Lung (tissue), 12 donors: ENCODE data around the gene RPL38. TPM values are rescaled to one million over a fixed set of nuclear protein-coding genes. Genes with fewer than 3 reads are reported as not detected.

Source experiments
- ATAC-seq: fragments of 200-7000 bp; cut with Tn5 transposase; one replicate; pipeline ENCODE4 v1.9.1; 2020; ENCODE audit warnings: moderate number of reproducible peaks; ENCODE audit not compliant: insufficient read depth, low FRiP score
- DNase-seq, 3 donors: peaks; one replicate each; pipeline ENCODE4 v3.0.0-alpha.2; 2013 to 2017
- H3K27ac ChIP-seq, 2 donors: one replicate each; pipeline ENCODE4 v1.5.1; 2013; ENCODE audit warnings: mild to moderate bottlenecking in 2 of 2, moderate library complexity in 2 of 2, control low read depth in 1 of 2, inconsistent platforms in 1 of 2, low read depth in 1 of 2, low read length in 1 of 2
- H3K27me3 ChIP-seq, 3 donors: one replicate each; pipeline ENCODE4 v1.5.1; 2013; ENCODE audit warnings: low read length in 2 of 3; ENCODE audit not compliant: control insufficient read depth in 3 of 3, insufficient read depth in 3 of 3
- H3K36me3 ChIP-seq, 4 donors: one replicate each; pipeline ENCODE4 v1.5.1; 2013; ENCODE audit warnings: low read length in 4 of 4, mild to moderate bottlenecking in 1 of 4, moderate library complexity in 1 of 4; ENCODE audit not compliant: control insufficient read depth in 4 of 4, insufficient read depth in 4 of 4
- H3K4me1 ChIP-seq, 5 donors: one replicate each; pipeline ENCODE4 v1.5.1; 2013; ENCODE audit warnings: low read length in 5 of 5, mild to moderate bottlenecking in 2 of 5, moderate library complexity in 1 of 5; ENCODE audit not compliant: control insufficient read depth in 5 of 5, insufficient read depth in 5 of 5
- H3K4me3 ChIP-seq: one replicate; pipeline ENCODE4 v1.5.1; 2013; ENCODE audit warnings: mild to moderate bottlenecking, control low read depth, moderate library complexity
- H3K9ac ChIP-seq, 2 donors: one replicate each; pipeline ENCODE4 v1.5.1; 2013; ENCODE audit warnings: low read length in 2 of 2, control low read depth in 1 of 2; ENCODE audit not compliant: insufficient read depth in 1 of 2
- H3K9me3 ChIP-seq, 4 donors: one replicate each; pipeline ENCODE4 v1.5.1; 2013; ENCODE audit warnings: low read length in 3 of 4, mild to moderate bottlenecking in 1 of 4, moderate library complexity in 1 of 4; ENCODE audit not compliant: control insufficient read depth in 4 of 4, insufficient read depth in 3 of 4
- CTCF ChIP-seq: IDR thresholded peaks from 2 replicates; pipeline ENCODE4 v1.5.1; 2012; ENCODE audit warnings: mild to moderate bottlenecking; ENCODE audit errors: control extremely low read depth, extremely low read depth
- WGBS, 2 donors: extraction: QIAGEN DNeasy Blood & Tissue Kit; methylation state at CpG; one replicate each; pipeline ENCODE4 v1.1.7; 2013; 5-methylcytosine and 5-hydroxymethylcytosine counted together
- polyA plus RNA-seq, 2 donors: library from polyadenylated mRNA; stranded (reverse); fragments of 200-250 nt; gene quantifications; one replicate each; pipeline ENCODE4 v1.2.1, GENCODE V29; 2013
- total RNA-seq, 2 donors: library from RNA; depleted of rRNA in 1 of 2; stranded (reverse); fragments of >200 nt in 1 of 2; gene quantifications; one replicate each; pipeline ENCODE4 v1.2.1, GENCODE V29; 2014 to 2021
- donor health status: control.
- donor health status: control.
- donor health status: Bipolar disorder and iron deficiency.
- donor health status: healthy.
- donor health status: DM: yes; HTN: yes; CAD: no.

The RPL38 gene
- total and polyA plus RNA-seq, 4 donors, result 686 to 2,752 (median 1,090) TPM

- Histone ChIP-seq H3K36me3 (peaks cover 5 to 12% (median 9%) of the 10 kb centered on the region in 4 donors), H3K9me3 (no peaks in the 10 kb centered on the region), H3K27me3 (no peaks in the 10 kb centered on the region), H3K9ac (no peak overlapping the region), H3K27ac (peak overlapping the region in 1 of 2 donors; percentile 88), H3K4me1 (peaks cover 4 to 35% (median 9%) of the 10 kb centered on the region in 5 donors), H3K4me3 (no peak overlapping the region)
- peak; percentile 62 to 82 (median 70) for DNase-seq
- no peak for TF ChIP-seq CTCF
- WGBS, 2 donors, result 4 to 8% methylated on average over 30 to 33 of the region's 33 CpGs
- no peak for ATAC-seq
Observed at GRCh38 chr17:74213861-74214391, 10.4 kb downstream of the RPL38 start.

- no peaks in the 10 kb centered on the region for H3K27me3 ChIP-seq
- H3K4me1 ChIP-seq, result peaks cover 4 to 35% (median 9%) of the 10 kb centered on the region in 5 donors
- peak overlapping the region in 1 of 2 donors; percentile 88 for H3K27ac ChIP-seq
- no peak for DNase-seq
- peaks cover 0 to 7% (median 6%) of the 10 kb centered on the region in 4 donors for H3K36me3 ChIP-seq
- no peaks in the 10 kb centered on the region for H3K9me3 ChIP-seq
- no peak overlapping the region for H3K9ac ChIP-seq
- no peak for ATAC-seq
- TF ChIP-seq CTCF, result no peak
- WGBS, 2 donors, result 73 to 80% methylated on average over 16 of the region's 16 CpGs
- H3K4me3 ChIP-seq, result no peak overlapping the region
Observed at GRCh38 chr17:74214484-74215341, 11.2 kb downstream of the RPL38 start.

GRCh38 chr17:74215342-74215727, 11.9 kb downstream of the RPL38 start:
- Histone ChIP-seq H3K27me3 (no peaks in the 10 kb centered on the region), H3K9ac (no peak overlapping the region), H3K36me3 (peaks cover 0 to 3% (median under 1%) of the 10 kb centered on the region in 4 donors), H3K4me1 (peaks cover 4 to 32% (median 9%) of the 10 kb centered on the region in 5 donors), H3K9me3 (no peaks in the 10 kb centered on the region), H3K4me3 (no peak overlapping the region), H3K27ac (peak overlapping the region in 1 of 2 donors; percentile 88)
- no peak for TF ChIP-seq CTCF
- 68 to 76% methylated on average over 6 of the region's 6 CpGs for WGBS, 2 donors
- DNase-seq (no peak), ATAC-seq (no peak)
